GM23248 (cell line): Measurements from ENCODE around the gene LGR6. TPM values are rescaled to one million over a fixed set of nuclear protein-coding genes. Genes with fewer than 3 reads are reported as not detected.
A peak's percentile ranks its signal among the peaks of the same experiment; 100 is the strongest.

Experiments
- DNase-seq: peaks from one replicate; pipeline ENCODE4 v3.0.0-alpha.2; 2015
- H2AFZ ChIP-seq: fragments of 200-600 bp; sonication (generic); 2 replicates; pipeline ENCODE4 v1.6.1; 2016; ENCODE audit warnings: antibody characterized with exemption
- H3F3A ChIP-seq: fragments of 200-600 bp; sonication (generic); 2 replicates; pipeline ENCODE4 v1.6.1; 2016; ENCODE audit warnings: mild to moderate bottlenecking, antibody characterized with exemption, mixed run types; ENCODE audit not compliant: insufficient read depth
- H3K27ac ChIP-seq: fragments of 200-600 bp; sonication (generic); 2 replicates; pipeline ENCODE4 v1.5.1; 2016; ENCODE audit warnings: mild to moderate bottlenecking
- H3K27me3 ChIP-seq: fragments of 200-600 bp; sonication (generic); replicated peaks from 2 replicates; pipeline ENCODE4 v1.6.1; 2016; ENCODE audit warnings: mild to moderate bottlenecking; ENCODE audit not compliant: insufficient read depth
- H3K36me3 ChIP-seq: fragments of 200-600 bp; sonication (generic); 2 replicates; pipeline ENCODE4 v1.6.1; 2016; ENCODE audit warnings: low read depth, mild to moderate bottlenecking
- H3K4me1 ChIP-seq: fragments of 200-600 bp; sonication (generic); 2 replicates; pipeline ENCODE4 v1.6.1; 2016; ENCODE audit warnings: mild to moderate bottlenecking; ENCODE audit not compliant: insufficient read depth
- H3K4me2 ChIP-seq: fragments of 200-600 bp; sonication (generic); one replicate; pipeline ENCODE4 v1.6.1; 2016; ENCODE audit warnings: mild to moderate bottlenecking; ENCODE audit not compliant: unreplicated experiment
- H3K4me3 ChIP-seq: fragments of 200-600 bp; sonication (generic); 2 replicates; pipeline ENCODE4 v1.5.1; 2016; ENCODE audit warnings: mild to moderate bottlenecking
- H3K79me2 ChIP-seq: fragments of 200-600 bp; sonication (generic); 2 replicates; pipeline ENCODE4 v1.6.1; 2016; ENCODE audit warnings: mild to moderate bottlenecking; ENCODE audit not compliant: insufficient read depth
- H3K9ac ChIP-seq: fragments of 200-600 bp; sonication (generic); 2 replicates; pipeline ENCODE4 v1.6.1; 2016; ENCODE audit warnings: mild to moderate bottlenecking
- H3K9me2 ChIP-seq: fragments of 200-600 bp; sonication (generic); 2 replicates; pipeline ENCODE4 v1.6.1; 2016; ENCODE audit warnings: mixed run types, mild to moderate bottlenecking, moderate library complexity; ENCODE audit not compliant: insufficient read depth
- H3K9me3 ChIP-seq: fragments of 200-600 bp; sonication (generic); one replicate; pipeline ENCODE4 v1.6.1; 2017; ENCODE audit warnings: low read depth
- H4K20me1 ChIP-seq: fragments of 200-600 bp; sonication (generic); 2 replicates; pipeline ENCODE4 v1.6.0; 2016; ENCODE audit not compliant: insufficient read depth
- EZH2 ChIP-seq: fragments of 200-600 bp; sonication (generic); IDR thresholded peaks from 2 replicates; pipeline ENCODE4 v1.6.1; 2018; ENCODE audit warnings: antibody characterized with exemption, mild to moderate bottlenecking; ENCODE audit not compliant: insufficient read depth, poor library complexity, severe bottlenecking
- EZH2phosphoT487 ChIP-seq: fragments of 200-600 bp; sonication (generic); IDR thresholded peaks from 2 replicates; pipeline ENCODE4 v1.6.1; 2018; ENCODE audit warnings: antibody characterized with exemption, moderate library complexity, mild to moderate bottlenecking, low read depth; ENCODE audit not compliant: insufficient read depth
- WGBS, 2 experiments: methylation state at CpG; one replicate each; pipeline ENCODE4 v1.1.6; 2015 to 2017; ENCODE audit warnings: low lambda C conversion rate in 2 of 2, low coverage in 1 of 2; ENCODE audit errors: missing lambda C conversion rate in 2 of 2; 5-methylcytosine and 5-hydroxymethylcytosine counted together
- in situ Hi-C: fragments of 300-500 bp; cut with MboI; formaldehyde crosslinking; loops from 2 replicates; pipeline ENCODE4 v1.15.0; 2020
- polyA plus RNA-seq: library from polyadenylated mRNA; unstranded; fragments of >200 nt; fragmentation: Nextera tagmentation; extraction: Ambion mirVana; gene quantifications from 2 replicates; pipeline ENCODE4 v1.2.1, GENCODE V29; 2016
- total RNA-seq: library from RNA; depleted of rRNA; stranded (reverse); fragments of >200 nt; shearing (Covaris generic); gene quantifications from 2 replicates; pipeline ENCODE4 v1.2.3, GENCODE V29; 2014

Gene LGR6
- total and polyA plus RNA-seq, 2 experiments from 2014 or later: not detected

GRCh38 chr1:202227053-202227672 is 33.6 kb downstream of the LGR6 start:
- Histone ChIP-seq H3K9me2 (no peaks in the 10 kb centered on the region), H3K27ac (no peak overlapping the region), H3K27me3 (peaks cover 36% of the 10 kb centered on the region), H3F3A (no peaks in the 10 kb centered on the region), H3K4me2 (no peak overlapping the region), H3K4me3 (no peak overlapping the region), H3K9ac (no peak overlapping the region), H2AFZ (no peak overlapping the region), H3K9me3 (no peaks in the 10 kb centered on the region), H3K36me3 (no peaks in the 10 kb centered on the region), H3K79me2 (no peaks in the 10 kb centered on the region), H4K20me1 (no peaks in the 10 kb centered on the region), H3K4me1 (no peaks in the 10 kb centered on the region)
- TF ChIP-seq EZH2 (no peak), EZH2phosphoT487 (no peak)
- DNase-seq: peak; percentile 25
- in situ Hi-C loops: no loop called here
- WGBS, 2 experiments: 74 to 79% methylated on average over 7 of the region's 7 CpGs

GRCh38 chr1:202227997-202228401 is 34.4 kb downstream of the LGR6 start:
- Histone ChIP-seq H3K9me2 (no peaks in the 10 kb centered on the region), H3K4me3 (no peak overlapping the region), H3K9ac (no peak overlapping the region), H3K27me3 (peaks cover 36% of the 10 kb centered on the region), H4K20me1 (no peaks in the 10 kb centered on the region), H3K27ac (no peak overlapping the region), H3K9me3 (no peaks in the 10 kb centered on the region), H3K4me1 (no peaks in the 10 kb centered on the region), H2AFZ (no peak overlapping the region), H3K36me3 (no peaks in the 10 kb centered on the region), H3F3A (no peaks in the 10 kb centered on the region), H3K79me2 (no peaks in the 10 kb centered on the region), H3K4me2 (no peak overlapping the region)
- 64 to 84% methylated on average over 2 of the region's 2 CpGs for WGBS, 2 experiments
- DNase-seq: no peak
- TF ChIP-seq EZH2 (no peak), EZH2phosphoT487 (no peak)
- in situ Hi-C loops: no loop called here

- H3F3A ChIP-seq: no peaks in the 10 kb centered on the region
- in situ Hi-C loops: no loop called here
- H3K4me2 ChIP-seq: no peak overlapping the region
- H2AFZ ChIP-seq: no peak overlapping the region
- H3K9me3 ChIP-seq: no peaks in the 10 kb centered on the region
- H4K20me1 ChIP-seq: no peaks in the 10 kb centered on the region
- peaks cover 36% of the 10 kb centered on the region for H3K27me3 ChIP-seq
- no peaks in the 10 kb centered on the region for H3K9me2 ChIP-seq
- H3K4me1 ChIP-seq: no peaks in the 10 kb centered on the region
- no peak for DNase-seq
- H3K4me3 ChIP-seq: no peak overlapping the region
- no peaks in the 10 kb centered on the region for H3K36me3 ChIP-seq
- no peak overlapping the region for H3K27ac ChIP-seq
- H3K79me2 ChIP-seq: no peaks in the 10 kb centered on the region
- 87 to 89% methylated on average over 7 of the region's 7 CpGs for WGBS, 2 experiments
- TF ChIP-seq EZH2phosphoT487 (no peak), EZH2 (no peak)
- no peak overlapping the region for H3K9ac ChIP-seq
Observed at GRCh38 chr1:202228484-202229122, 35.0 kb downstream of the LGR6 start.

- DNase-seq: no peak
- Histone ChIP-seq H3F3A (no peaks in the 10 kb centered on the region), H3K9ac (no peak overlapping the region), H3K9me3 (no peaks in the 10 kb centered on the region), H3K27me3 (peaks cover 36% of the 10 kb centered on the region), H3K4me3 (no peak overlapping the region), H3K27ac (no peak overlapping the region), H4K20me1 (no peaks in the 10 kb centered on the region), H3K4me2 (no peak overlapping the region), H3K36me3 (no peaks in the 10 kb centered on the region), H3K4me1 (no peaks in the 10 kb centered on the region), H2AFZ (no peak overlapping the region), H3K9me2 (no peaks in the 10 kb centered on the region), H3K79me2 (no peaks in the 10 kb centered on the region)
- WGBS, 2 experiments: 72 to 86% methylated on average over 5 of the region's 5 CpGs
- in situ Hi-C loops: no loop called here
- TF ChIP-seq EZH2: no peak
- no peak for TF ChIP-seq EZH2phosphoT487
Observed at GRCh38 chr1:202229376-202229775, 35.8 kb downstream of the LGR6 start.
